K562 (cell line): Measurements from ENCODE around the gene RIMS3. TPM values are rescaled to one million over a fixed set of nuclear protein-coding genes. Genes with fewer than 3 reads are reported as not detected.

Experiments
- BCL6 ChIP-seq: fragments of 250-450 bp; sonication (Bioruptor Pico); IDR thresholded peaks from 2 replicates; pipeline ENCODE4 v1.4.0; 2020
- CEBPG ChIP-seq, 3 experiments: fragments of 200-800 bp in 1 of 3; sonication (Bioruptor generic) in 1 of 3; sonication (generic) in 1 of 3; formaldehyde crosslinking in 1 of 3; IDR thresholded peaks in 2 of 3; conservative IDR thresholded peaks in 1 of 3; 2 replicates each; pipeline versions ENCODE4 v1.6.1 to v1.8.0; 2016 to 2022; ENCODE audit warnings: missing compliant biosample characterization in 2 of 3, missing genetic modification characterization in 2 of 3, mild to moderate bottlenecking in 1 of 3, missing genetic modification reagents in 1 of 3
- GABPB2 ChIP-seq: fragments of 250-450 bp; sonication (Bioruptor Pico); conservative IDR thresholded peaks from 2 replicates; pipeline ENCODE4 v1.5.1; 2021; ENCODE audit warnings: mild to moderate bottlenecking
- MAZ ChIP-seq, 2 experiments: fragments of 450-650 bp in 1 of 2; sonication (generic) in 1 of 2; formaldehyde crosslinking; IDR thresholded peaks in 1 of 2; conservative IDR thresholded peaks in 1 of 2; 2 replicates each; pipeline versions ENCODE4 v1.4.0 to v1.5.0; 2020; ENCODE audit warnings: mild to moderate bottlenecking in 1 of 2, missing genetic modification reagents in 1 of 2
- PPARD ChIP-seq: fragments of 250-450 bp; sonication (Bioruptor Pico); IDR thresholded peaks from 2 replicates; pipeline ENCODE4 v1.8.0; 2022; ENCODE audit warnings: inconsistent platforms, mild to moderate bottlenecking, moderate library complexity
- STAT6 ChIP-seq: sonication (generic); formaldehyde crosslinking; IDR thresholded peaks from 2 replicates; pipeline ENCODE4 v1.8.1; 2023; ENCODE audit warnings: mild to moderate bottlenecking, missing genetic modification reagents
- TCF7 ChIP-seq: sonication (generic); IDR thresholded peaks from 2 replicates; pipeline ENCODE4 v1.6.1; 2016; ENCODE audit warnings: antibody characterized with exemption, borderline replicate concordance
- VEZF1 ChIP-seq: fragments of 200-800 bp; sonication (Bioruptor generic); IDR thresholded peaks from 2 replicates; pipeline ENCODE4 v1.6.1; 2017; ENCODE audit warnings: missing genetic modification characterization, missing compliant biosample characterization
- ZFPM2 ChIP-seq: fragments of 250-450 bp; sonication (Bioruptor Pico); IDR thresholded peaks from 2 replicates; pipeline ENCODE4 v1.5.1; 2022; ENCODE audit warnings: mild to moderate bottlenecking
- ZNF280B ChIP-seq: fragments of 250-450 bp; sonication (Bioruptor Pico); IDR thresholded peaks from 2 replicates; pipeline ENCODE4 v1.5.1; 2021; ENCODE audit warnings: mild to moderate bottlenecking
- ZNF75A ChIP-seq: fragments of 450-650 bp; formaldehyde crosslinking; IDR thresholded peaks from 2 replicates; pipeline ENCODE4 v1.4.0; 2020; ENCODE audit warnings: mild to moderate bottlenecking
- polyA plus RNA-seq, 8 experiments: library from polyadenylated mRNA; depleted of rRNA in 4 of 8; stranded (reverse) in 5 of 8; unstranded in 3 of 8; fragments of >200 nt; fragmentation: Nextera tagmentation in 2 of 8; fragmentation: Illumina TruSeq in 1 of 8; extraction: Ambion mirVana in 2 of 8; extraction: Trizol in 1 of 8; gene quantifications; 2 replicates each; pipeline versions ENCODE4 v1.2.1 to v1.2.3, GENCODE V29; 2011 to 2014; ENCODE audit warnings: inconsistent platforms in 1 of 8, missing spikeins in 1 of 8
- total RNA-seq, 7 experiments: library from RNA; depleted of rRNA in 6 of 7; stranded (reverse); fragments of >200 nt in 6 of 7; fragmentation: Illumina TruSeq in 2 of 7; extraction: Trizol in 2 of 7; gene quantifications; 2 replicates each; pipeline versions ENCODE4 v1.2.1 to v1.2.3, GENCODE V29; 2011 to 2021; ENCODE audit warnings: low replicate concordance in 1 of 7
- TF ChIP-seq, protein P1 (sequence below): fragments of 450-650 bp; formaldehyde crosslinking; IDR thresholded peaks from 2 replicates; pipeline ENCODE4 v1.4.0; 2022; ENCODE audit warnings: mild to moderate bottlenecking, moderate library complexity
- TF ChIP-seq, protein P2 (sequence below): fragments of 250-450 bp; sonication (Bioruptor Pico); IDR thresholded peaks from 2 replicates; pipeline ENCODE4 v1.4.0; 2020; ENCODE audit warnings: mild to moderate bottlenecking
- TF ChIP-seq, protein P3 (sequence below): fragments of 450-650 bp; IDR thresholded peaks from 2 replicates; pipeline ENCODE4 v1.6.1; 2016; ENCODE audit warnings: low read depth, mild to moderate bottlenecking, moderate library complexity

Gene RIMS3
- total and polyA plus RNA-seq, 9 of the 15 experiments (the other 6 are each of a cell fraction or from before 2014, with no cell fraction given), result 0.06 to 1.2 (median 0.59) TPM

DNA sequence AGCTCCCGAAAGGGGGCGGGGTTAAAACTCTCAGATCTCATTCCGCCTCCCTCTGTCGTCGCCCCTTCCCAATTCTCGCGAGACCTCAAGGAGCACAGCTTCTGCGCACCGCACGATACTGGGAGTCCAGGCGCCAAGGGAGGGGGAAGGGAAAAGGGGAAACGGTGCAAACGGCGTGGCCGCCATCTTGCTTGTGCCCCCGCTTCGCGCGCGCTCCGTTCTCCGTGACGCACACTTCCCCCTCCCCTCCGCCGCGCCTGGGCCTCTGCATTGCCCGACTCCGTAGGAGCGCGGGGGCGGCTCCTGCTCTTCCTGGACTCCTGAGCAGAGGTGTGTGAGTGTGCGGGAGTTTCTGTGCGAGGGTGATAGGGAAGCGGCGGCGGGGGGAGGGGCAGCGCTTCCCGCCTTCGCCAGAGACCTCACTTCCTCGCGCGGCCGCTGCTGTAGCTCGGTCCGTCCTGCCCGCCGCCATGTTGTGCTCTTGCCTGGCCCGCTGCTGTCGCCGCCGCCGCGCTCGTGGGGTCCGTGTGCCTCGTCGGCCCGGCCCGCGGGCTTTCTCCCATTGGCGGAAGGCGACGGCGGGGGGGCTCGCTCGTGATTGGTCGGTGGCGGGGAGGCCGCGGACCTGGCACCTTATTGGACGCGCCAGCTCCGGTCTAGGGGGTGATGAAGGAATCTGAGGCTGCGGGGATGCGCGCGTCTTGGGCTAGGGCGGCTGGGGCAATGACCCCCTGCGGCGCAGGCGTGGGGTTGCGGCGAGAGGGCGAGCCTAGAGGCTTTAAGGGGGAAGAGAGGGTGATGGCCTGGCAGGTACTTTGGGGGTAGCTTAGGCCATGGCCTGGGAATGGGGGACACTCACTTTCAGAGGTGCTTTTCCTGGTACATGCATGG, 26.3 kb upstream of the RIMS3 start, which contains the start of gene NFYC (continued):
- peak; percentile 54; the same call in 1 of the 2 replicates for TF ChIP-seq ZNF75A (CRISPR knock-in tag)
- TF ChIP-seq, protein P1, sequence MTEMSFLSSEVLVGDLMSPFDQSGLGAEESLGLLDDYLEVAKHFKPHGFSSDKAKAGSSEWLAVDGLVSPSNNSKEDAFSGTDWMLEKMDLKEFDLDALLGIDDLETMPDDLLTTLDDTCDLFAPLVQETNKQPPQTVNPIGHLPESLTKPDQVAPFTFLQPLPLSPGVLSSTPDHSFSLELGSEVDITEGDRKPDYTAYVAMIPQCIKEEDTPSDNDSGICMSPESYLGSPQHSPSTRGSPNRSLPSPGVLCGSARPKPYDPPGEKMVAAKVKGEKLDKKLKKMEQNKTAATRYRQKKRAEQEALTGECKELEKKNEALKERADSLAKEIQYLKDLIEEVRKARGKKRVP (CRISPR knock-in tag), result no peak
- TF ChIP-seq CEBPG (CRISPR knock-in tag; IDR thresholded peaks at IDR 0.05), result peak; percentile 33; the same call in 1 of the 2 replicates
- TF ChIP-seq CEBPG (tag; conservative IDR thresholded peaks at IDR 0.05 in 1 of 2, IDR thresholded peaks at IDR 0.05 in 1 of 2), result no peak
- TF ChIP-seq STAT6 (CRISPR knock-in tag), result 0 out of 2 replicates have a peak, but pooled peaks have one; percentile 11
- TF ChIP-seq GABPB2 (CRISPR knock-in tag), result peak; percentile 69; the same call in 1 of the 2 replicates
- TF ChIP-seq, protein P2, sequence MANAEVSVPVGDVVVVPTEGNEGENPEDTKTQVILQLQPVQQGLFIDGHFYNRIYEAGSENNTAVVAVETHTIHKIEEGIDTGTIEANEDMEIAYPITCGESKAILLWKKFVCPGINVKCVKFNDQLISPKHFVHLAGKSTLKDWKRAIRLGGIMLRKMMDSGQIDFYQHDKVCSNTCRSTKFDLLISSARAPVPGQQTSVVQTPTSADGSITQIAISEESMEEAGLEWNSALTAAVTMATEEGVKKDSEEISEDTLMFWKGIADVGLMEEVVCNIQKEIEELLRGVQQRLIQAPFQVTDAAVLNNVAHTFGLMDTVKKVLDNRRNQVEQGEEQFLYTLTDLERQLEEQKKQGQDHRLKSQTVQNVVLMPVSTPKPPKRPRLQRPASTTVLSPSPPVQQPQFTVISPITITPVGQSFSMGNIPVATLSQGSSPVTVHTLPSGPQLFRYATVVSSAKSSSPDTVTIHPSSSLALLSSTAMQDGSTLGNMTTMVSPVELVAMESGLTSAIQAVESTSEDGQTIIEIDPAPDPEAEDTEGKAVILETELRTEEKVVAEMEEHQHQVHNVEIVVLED (CRISPR knock-in tag), result peak; percentile 80
- TF ChIP-seq TCF7, result peak; percentile 57; the same call in 1 of the 2 replicates
- peak; percentile 98 to 99 for TF ChIP-seq MAZ (CRISPR knock-in tag; conservative IDR thresholded peaks at IDR 0.05 in 1 of 2, IDR thresholded peaks at IDR 0.05 in 1 of 2)
- peak; percentile 92 for TF ChIP-seq ZFPM2 (CRISPR knock-in tag)
- TF ChIP-seq VEZF1 (CRISPR knock-in tag), result peak; percentile 100
- TF ChIP-seq, protein P3, sequence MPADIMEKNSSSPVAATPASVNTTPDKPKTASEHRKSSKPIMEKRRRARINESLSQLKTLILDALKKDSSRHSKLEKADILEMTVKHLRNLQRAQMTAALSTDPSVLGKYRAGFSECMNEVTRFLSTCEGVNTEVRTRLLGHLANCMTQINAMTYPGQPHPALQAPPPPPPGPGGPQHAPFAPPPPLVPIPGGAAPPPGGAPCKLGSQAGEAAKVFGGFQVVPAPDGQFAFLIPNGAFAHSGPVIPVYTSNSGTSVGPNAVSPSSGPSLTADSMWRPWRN, result no peak
- no peak for TF ChIP-seq BCL6 (CRISPR knock-in tag)
- no peak for TF ChIP-seq ZNF280B (CRISPR knock-in tag)
- no peak for TF ChIP-seq PPARD (CRISPR knock-in tag)
